DND-41 (cell line): Measurements from ENCODE around the gene SETBP1.

ENCODE experiments used
- ATAC-seq: fragments of 200-7000 bp; cut with Tn5 transposase; 3 replicates; pipeline ENCODE4 v1.9.1; 2021; ENCODE audit warnings: low read depth; ENCODE audit not compliant: insufficient read depth
- DNase-seq: peaks from one replicate; pipeline ENCODE4 v3.0.0-alpha.2; 2020
- H2AFZ ChIP-seq: 2 replicates; pipeline ENCODE4 v1.6.0; 2012; ENCODE audit warnings: low read depth, low read length
- H3K27ac ChIP-seq: 2 replicates; pipeline ENCODE4 v1.5.1; 2012; ENCODE audit warnings: low read length, inconsistent platforms
- H3K27me3 ChIP-seq: fragments of 200-600 bp; sonication (generic); 2 replicates; pipeline ENCODE4 v1.6.0; 2012; ENCODE audit warnings: low read length, mild to moderate bottlenecking, inconsistent platforms; ENCODE audit not compliant: insufficient read depth, poor library complexity
- H3K36me3 ChIP-seq: 2 replicates; pipeline ENCODE4 v1.5.1; 2012; ENCODE audit warnings: low read length, inconsistent platforms; ENCODE audit not compliant: insufficient read depth
- H3K4me1 ChIP-seq: 2 replicates; pipeline ENCODE4 v1.5.1; 2012; ENCODE audit warnings: mild to moderate bottlenecking, low read length; ENCODE audit not compliant: insufficient read depth
- H3K4me2 ChIP-seq: 2 replicates; pipeline ENCODE4 v1.6.0; 2012; ENCODE audit warnings: mild to moderate bottlenecking, moderate library complexity, low read length, inconsistent platforms; ENCODE audit not compliant: insufficient read depth
- H3K4me3 ChIP-seq, 2 experiments: fragments of 200-600 bp in 1 of 2; shearing (Covaris generic) in 1 of 2; 2 replicates each; pipeline ENCODE4 v1.5.1; 2012 to 2016; ENCODE audit warnings: inconsistent platforms in 2 of 2, low read length in 2 of 2, mild to moderate bottlenecking in 2 of 2, low read depth in 1 of 2, moderate library complexity in 1 of 2
- H3K79me2 ChIP-seq: 2 replicates; pipeline ENCODE4 v1.6.0; 2012; ENCODE audit warnings: low read length, inconsistent platforms; ENCODE audit not compliant: insufficient read depth
- H3K9ac ChIP-seq: 2 replicates; pipeline ENCODE4 v1.6.0; 2012; ENCODE audit warnings: low read depth, mild to moderate bottlenecking, inconsistent platforms, low read length, moderate library complexity
- H3K9me3 ChIP-seq: 2 replicates; pipeline ENCODE4 v1.5.1; 2012; ENCODE audit warnings: low read length, moderate library complexity, mild to moderate bottlenecking, inconsistent platforms; ENCODE audit not compliant: insufficient read depth, severe bottlenecking
- H4K20me1 ChIP-seq: 2 replicates; pipeline ENCODE4 v1.6.0; 2012; ENCODE audit warnings: low read length; ENCODE audit not compliant: insufficient read depth
- CTCF ChIP-seq: IDR thresholded peaks from 2 replicates; pipeline ENCODE4 v1.5.1; 2012; ENCODE audit warnings: borderline replicate concordance, low read length, moderate library complexity, mild to moderate bottlenecking; ENCODE audit not compliant: poor library complexity, severe bottlenecking; ENCODE audit errors: extremely low read depth
- EZH2 ChIP-seq: IDR thresholded peaks from 3 replicates; pipeline ENCODE4 v1.6.1; 2012; ENCODE audit warnings: borderline replicate concordance, low read depth, mild to moderate bottlenecking, moderate library complexity, low read length, inconsistent platforms; ENCODE audit not compliant: severe bottlenecking

The SETBP1 gene

DNA sequence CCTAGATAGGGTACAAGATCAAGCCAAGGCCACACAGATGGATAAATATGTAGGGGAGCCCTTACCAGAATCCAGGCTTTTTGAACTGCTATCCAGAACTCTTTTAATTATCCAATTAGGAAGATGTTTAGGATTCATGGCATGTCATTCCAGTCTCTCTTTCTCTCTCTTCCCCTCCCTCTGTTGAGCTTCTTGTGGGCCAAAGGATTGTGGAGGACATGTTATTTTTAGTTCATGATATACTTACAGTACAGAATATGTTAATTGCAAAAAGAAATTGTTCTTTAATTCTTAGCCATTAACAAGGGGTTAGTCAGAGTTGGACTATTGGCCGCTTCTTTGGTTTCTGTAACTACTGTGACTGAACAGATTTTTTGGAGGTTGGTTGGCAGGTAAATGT is 113.0 kb downstream of the SETBP1 start:
- no peaks in the 10 kb centered on the region for H4K20me1 ChIP-seq
- DNase-seq: no peak
- H3K27ac ChIP-seq: no peak overlapping the region
- no peaks in the 10 kb centered on the region for H3K79me2 ChIP-seq
- no peak overlapping the region for H3K4me2 ChIP-seq
- no peaks in the 10 kb centered on the region for H3K27me3 ChIP-seq
- H2AFZ ChIP-seq: no peak overlapping the region
- no peak overlapping the region for H3K9ac ChIP-seq
- H3K36me3 ChIP-seq: no peaks in the 10 kb centered on the region
- ATAC-seq: no peak
- no peaks in the 10 kb centered on the region for H3K9me3 ChIP-seq
- TF ChIP-seq EZH2 (no peak), CTCF (no peak)
- H3K4me3 ChIP-seq: no peak overlapping the region
- no peaks in the 10 kb centered on the region for H3K4me1 ChIP-seq

- Histone ChIP-seq H3K4me1 (peaks cover under 1% of the 10 kb centered on the region; the same call in 1 of the 2 replicates), H3K27me3 (no peaks in the 10 kb centered on the region), H3K27ac (no peak overlapping the region), H3K4me2 (no peak overlapping the region), H3K79me2 (no peaks in the 10 kb centered on the region), H3K36me3 (no peaks in the 10 kb centered on the region), H4K20me1 (no peaks in the 10 kb centered on the region), H3K9me3 (no peaks in the 10 kb centered on the region), H3K9ac (no peak overlapping the region), H3K4me3 (no peak overlapping the region), H2AFZ (no peak overlapping the region)
- no peak for DNase-seq
- no peak for ATAC-seq
- no peak for TF ChIP-seq CTCF
- TF ChIP-seq EZH2: no peak
Observed at GRCh38 chr18:44795241-44795640, 114.6 kb downstream of the SETBP1 start.

GRCh38 chr18:44796429-44797428 is 116.0 kb downstream of the SETBP1 start:
- H2AFZ ChIP-seq: no peak overlapping the region
- H3K27ac ChIP-seq: no peak overlapping the region
- DNase-seq: no peak
- no peak overlapping the region for H3K9ac ChIP-seq
- no peak overlapping the region for H3K4me3 ChIP-seq
- no peak overlapping the region for H3K4me2 ChIP-seq
- peaks cover 2% of the 10 kb centered on the region; the same call in 1 of the 2 replicates for H3K4me1 ChIP-seq
- no peaks in the 10 kb centered on the region for H3K27me3 ChIP-seq
- TF ChIP-seq CTCF: no peak
- TF ChIP-seq EZH2: no peak
- no peak for ATAC-seq
- H3K9me3 ChIP-seq: no peaks in the 10 kb centered on the region
- H3K79me2 ChIP-seq: no peaks in the 10 kb centered on the region
- no peaks in the 10 kb centered on the region for H4K20me1 ChIP-seq
- no peaks in the 10 kb centered on the region for H3K36me3 ChIP-seq
